Mucosa of stomach (tissue), 1 donor: ENCODE data around the gene TTLL8.

ENCODE experiments used
- H3K27me3 ChIP-seq: one replicate; pipeline ENCODE4 v1.7.0; 2013; ENCODE audit warnings: mild to moderate bottlenecking, low read length; ENCODE audit not compliant: control insufficient read depth, insufficient read depth
- H3K36me3 ChIP-seq: one replicate; pipeline ENCODE4 v1.7.0; 2013; ENCODE audit warnings: low read length; ENCODE audit not compliant: control insufficient read depth, insufficient read depth
- H3K4me1 ChIP-seq: one replicate; pipeline ENCODE4 v1.7.0; 2013; ENCODE audit warnings: mild to moderate bottlenecking, low read length; ENCODE audit not compliant: control insufficient read depth, insufficient read depth
- H3K4me3 ChIP-seq: one replicate; pipeline ENCODE4 v1.7.0; 2013; ENCODE audit warnings: low read length
- H3K9ac ChIP-seq: one replicate; pipeline ENCODE4 v1.7.0; 2013; ENCODE audit warnings: mild to moderate bottlenecking, low read length, moderate library complexity
- H3K9me3 ChIP-seq: one replicate; pipeline ENCODE4 v1.7.0; 2013; ENCODE audit warnings: mild to moderate bottlenecking, low read length, moderate library complexity; ENCODE audit not compliant: control insufficient read depth
- donor health status: Pancreatic carcinoma.

TTLL8 gene

DNA sequence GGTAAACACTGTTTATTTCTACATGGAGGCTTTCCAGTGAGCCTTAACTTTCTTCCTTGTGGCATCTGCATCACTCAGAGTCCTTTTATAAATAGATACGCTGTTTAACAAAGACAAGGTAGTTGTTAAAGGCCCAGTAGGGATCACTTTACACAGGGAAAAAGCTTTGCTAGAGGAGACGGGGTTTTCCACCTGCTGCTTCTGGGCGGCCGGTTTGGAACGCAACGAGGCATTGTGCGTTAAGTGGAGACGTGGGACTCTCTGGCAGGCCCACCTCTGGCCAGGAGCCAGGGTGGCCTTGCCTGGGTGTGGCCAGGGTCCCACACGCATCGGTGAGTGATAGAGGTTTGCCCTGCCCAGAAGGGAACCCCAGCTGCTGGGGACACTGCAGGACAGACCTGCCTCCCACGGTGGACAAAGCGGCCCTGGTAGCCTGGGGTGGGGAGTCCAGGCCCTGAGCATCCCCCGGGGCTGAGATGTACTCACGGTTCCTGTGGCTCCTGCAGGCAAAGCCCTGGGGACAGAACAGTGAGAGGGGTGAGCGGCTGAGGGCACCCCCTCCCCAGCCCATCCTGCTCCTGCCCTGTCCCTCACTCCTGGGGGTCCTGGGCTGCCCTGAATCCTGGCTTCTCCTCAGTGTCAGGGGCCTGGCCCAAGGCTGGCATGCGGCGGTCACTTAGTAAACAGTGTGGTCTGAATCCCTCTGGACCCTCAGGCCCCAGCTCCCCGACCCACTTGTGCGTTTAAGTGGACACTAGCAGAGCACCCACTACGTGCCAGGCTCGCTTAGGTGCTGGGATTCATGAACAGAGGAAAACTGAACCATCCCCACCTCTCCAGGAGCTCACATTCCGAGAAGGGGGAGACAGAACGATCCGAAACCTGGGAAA lies 49.7 kb downstream of the TTLL8 start:
- Histone ChIP-seq H3K27me3 (peaks cover 32% of the 10 kb centered on the region), H3K9ac (peak overlapping the region; percentile 28), H3K4me1 (peaks cover 56% of the 10 kb centered on the region), H3K4me3 (no peak overlapping the region), H3K9me3 (no peaks in the 10 kb centered on the region), H3K36me3 (no peaks in the 10 kb centered on the region)

GRCh38 chr22:50007057-50007511 lies 51.0 kb downstream of the TTLL8 start:
- Histone ChIP-seq H3K9me3 (no peaks in the 10 kb centered on the region), H3K4me1 (peaks cover 45% of the 10 kb centered on the region), H3K4me3 (no peak overlapping the region), H3K36me3 (no peaks in the 10 kb centered on the region), H3K27me3 (peaks cover 22% of the 10 kb centered on the region), H3K9ac (no peak overlapping the region)

- Histone ChIP-seq H3K4me3 (no peak overlapping the region), H3K4me1 (peaks cover 49% of the 10 kb centered on the region), H3K9me3 (no peaks in the 10 kb centered on the region), H3K27me3 (peaks cover 9% of the 10 kb centered on the region), H3K9ac (no peak overlapping the region), H3K36me3 (no peaks in the 10 kb centered on the region)
These were observed 53.2 kb downstream of the TTLL8 start for GRCh38 chr22:50004918-50005317.

DNA sequence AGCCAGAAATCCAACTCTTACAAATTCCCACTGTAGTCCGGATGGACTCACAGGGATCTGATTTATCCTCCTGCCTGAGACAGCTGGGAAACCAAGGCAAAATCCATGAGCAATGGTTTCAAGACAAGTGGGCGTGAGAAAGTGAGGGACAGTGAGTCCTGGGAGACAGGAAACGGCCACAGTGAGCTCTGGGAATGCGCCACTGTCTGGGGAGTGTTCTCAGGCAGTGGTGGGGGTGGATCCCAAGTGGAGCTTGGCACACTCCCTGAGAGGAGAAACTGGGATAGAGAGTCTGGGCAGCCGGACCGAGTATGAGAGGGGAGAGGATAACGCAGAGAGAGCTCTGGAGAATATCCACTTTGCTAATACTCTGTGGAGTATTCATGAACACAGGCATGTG lies 55.3 kb downstream of the TTLL8 start:
- no peak overlapping the region for H3K9ac ChIP-seq
- no peaks in the 10 kb centered on the region for H3K36me3 ChIP-seq
- H3K4me3 ChIP-seq: no peak overlapping the region
- H3K9me3 ChIP-seq: no peaks in the 10 kb centered on the region
- H3K27me3 ChIP-seq: peaks cover 8% of the 10 kb centered on the region
- peaks cover 45% of the 10 kb centered on the region for H3K4me1 ChIP-seq

GRCh38 chr22:50001388-50002231 lies 56.5 kb downstream of the TTLL8 start:
- Histone ChIP-seq H3K36me3 (no peaks in the 10 kb centered on the region), H3K9me3 (no peaks in the 10 kb centered on the region), H3K4me1 (peaks cover 47% of the 10 kb centered on the region), H3K9ac (no peak overlapping the region), H3K27me3 (peaks cover 8% of the 10 kb centered on the region), H3K4me3 (no peak overlapping the region)

- no peak overlapping the region for H3K9ac ChIP-seq
- no peaks in the 10 kb centered on the region for H3K9me3 ChIP-seq
- H3K4me1 ChIP-seq: peaks cover 48% of the 10 kb centered on the region
- no peak overlapping the region for H3K4me3 ChIP-seq
- H3K27me3 ChIP-seq: peaks cover 8% of the 10 kb centered on the region
- no peaks in the 10 kb centered on the region for H3K36me3 ChIP-seq
These were observed 57.3 kb downstream of the TTLL8 start for GRCh38 chr22:50000587-50001387.

- Histone ChIP-seq H3K9ac (no peak overlapping the region), H3K4me3 (no peak overlapping the region), H3K27me3 (peaks cover 8% of the 10 kb centered on the region)
These were observed 58.0 kb downstream of the TTLL8 start for GRCh38 chr22:49999946-50000586.

DNA sequence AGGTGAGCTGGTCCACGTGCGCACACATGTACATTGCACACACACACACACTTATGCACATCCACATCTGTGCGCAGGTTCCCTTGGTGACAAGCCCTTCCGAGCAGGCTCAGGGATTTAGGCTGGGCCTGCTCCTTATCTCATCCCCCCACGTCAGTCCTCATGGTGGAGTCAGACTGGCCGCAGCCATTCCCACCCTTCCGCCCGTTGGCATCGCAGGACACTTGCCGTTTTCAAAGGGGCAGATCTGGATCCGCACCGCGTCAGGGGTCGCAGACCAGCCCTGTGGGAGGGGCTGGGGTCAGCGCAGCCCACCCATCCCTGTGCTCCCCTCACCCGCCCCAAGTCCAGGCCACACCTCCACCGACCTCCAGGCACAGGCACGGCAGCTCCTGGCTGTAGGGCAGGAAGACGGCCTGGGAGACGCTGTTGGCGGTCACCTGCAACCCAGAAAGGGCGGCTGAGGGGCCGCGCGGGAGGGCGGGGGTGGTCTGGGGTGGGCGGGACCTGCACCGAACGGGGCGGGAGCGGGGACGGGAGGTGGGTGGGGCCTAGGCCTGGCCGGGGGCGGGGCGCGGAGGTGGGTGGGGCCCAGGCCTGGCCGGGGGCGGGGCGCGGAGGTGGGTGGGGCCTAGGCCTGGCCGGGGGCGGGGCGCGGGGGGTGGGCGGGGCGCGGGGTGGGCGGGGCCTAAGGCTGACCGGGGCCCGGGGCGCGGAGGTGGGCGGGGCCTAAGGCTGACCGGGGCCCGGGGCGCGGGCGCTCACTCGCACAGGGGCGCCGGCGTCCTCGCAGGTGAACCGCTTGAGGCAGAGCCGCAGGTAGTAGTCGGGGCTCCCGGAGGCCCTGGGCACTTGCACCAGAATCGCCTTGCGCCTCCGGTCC lies 58.8 kb downstream of the TTLL8 start:
- Histone ChIP-seq H3K9ac (no peak overlapping the region), H3K4me3 (no peak overlapping the region), H3K4me1 (peaks cover 56% of the 10 kb centered on the region), H3K36me3 (no peaks in the 10 kb centered on the region), H3K9me3 (no peaks in the 10 kb centered on the region), H3K27me3 (peaks cover 8% of the 10 kb centered on the region)

More at GRCh38 chr22:49999946-50000586, 58.0 kb downstream of the TTLL8 start:
- no peaks in the 10 kb centered on the region for H3K9me3 ChIP-seq
- H3K36me3 ChIP-seq: no peaks in the 10 kb centered on the region
- peaks cover 53% of the 10 kb centered on the region for H3K4me1 ChIP-seq

- no peak overlapping the region for H3K9ac ChIP-seq
- H3K27me3 ChIP-seq: peaks cover 8% of the 10 kb centered on the region
- H3K4me1 ChIP-seq: peaks cover 57% of the 10 kb centered on the region
- no peaks in the 10 kb centered on the region for H3K9me3 ChIP-seq
- H3K4me3 ChIP-seq: no peak overlapping the region
- H3K36me3 ChIP-seq: no peaks in the 10 kb centered on the region
These were observed 59.4 kb downstream of the TTLL8 start for GRCh38 chr22:49998718-49999062.

DNA sequence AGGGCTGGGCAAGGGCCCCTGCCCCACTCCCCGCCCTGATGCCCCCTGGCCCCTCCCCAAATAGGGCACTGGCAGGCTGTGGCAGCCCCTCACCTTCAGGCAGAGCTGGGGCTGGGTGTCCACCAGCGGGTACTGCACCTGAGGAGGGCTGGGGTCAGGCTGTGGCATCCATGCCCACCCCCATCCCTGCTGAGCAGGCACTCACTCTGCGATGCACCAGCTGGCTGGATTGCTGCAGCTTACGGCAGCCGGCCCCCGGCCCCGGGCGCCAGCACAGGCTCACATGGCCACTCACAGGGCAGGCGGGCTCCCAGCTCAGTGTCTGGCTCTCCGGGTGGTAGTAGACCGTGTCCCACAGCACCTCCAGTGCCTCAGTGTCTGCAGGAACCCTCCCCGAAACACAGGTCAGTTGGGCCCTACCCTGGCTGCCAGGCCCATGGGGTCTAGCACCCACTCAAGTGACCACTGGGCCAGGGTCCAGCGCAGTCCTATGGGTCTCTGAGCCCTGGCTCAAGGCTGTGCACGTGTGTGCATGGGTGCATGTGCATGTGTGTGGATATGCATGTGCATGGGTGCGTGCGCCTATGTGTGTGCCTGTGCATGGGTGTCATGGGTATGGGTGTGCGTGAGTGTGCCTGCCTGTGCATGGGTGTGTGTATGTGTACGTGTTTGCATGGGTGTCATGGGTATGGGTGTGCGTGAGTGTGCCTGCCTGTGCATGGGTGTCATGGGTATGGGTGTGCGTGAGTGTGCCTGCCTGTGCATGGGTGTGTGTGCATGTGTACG lies 60.0 kb downstream of the TTLL8 start:
- H3K36me3 ChIP-seq: no peaks in the 10 kb centered on the region
- H3K9me3 ChIP-seq: no peaks in the 10 kb centered on the region
- no peak overlapping the region for H3K4me3 ChIP-seq
- no peak overlapping the region for H3K9ac ChIP-seq
- H3K4me1 ChIP-seq: peaks cover 63% of the 10 kb centered on the region
- peaks cover 8% of the 10 kb centered on the region for H3K27me3 ChIP-seq
